Duodenal mucosa (tissue), 2 donors: ENCODE measurements around the gene RGS10.

Source experiments
- H3K27ac ChIP-seq: one replicate; pipeline ENCODE4 v1.7.0; 2013; ENCODE audit warnings: low read depth, low read length
- H3K27me3 ChIP-seq, 2 donors: one replicate each; pipeline ENCODE4 v1.7.0; 2013; ENCODE audit warnings: low read length in 2 of 2, control low read depth in 1 of 2; ENCODE audit not compliant: insufficient read depth in 2 of 2, control insufficient read depth in 1 of 2
- H3K36me3 ChIP-seq, 2 donors: one replicate each; pipeline ENCODE4 v1.7.0; 2013; ENCODE audit warnings: low read length in 2 of 2, control low read depth in 1 of 2; ENCODE audit not compliant: insufficient read depth in 2 of 2, control insufficient read depth in 1 of 2
- H3K4me1 ChIP-seq, 2 donors: one replicate each; pipeline ENCODE4 v1.7.0; 2013; ENCODE audit warnings: low read length in 2 of 2, control low read depth in 1 of 2; ENCODE audit not compliant: insufficient read depth in 2 of 2, control insufficient read depth in 1 of 2
- H3K4me3 ChIP-seq, 2 donors: one replicate each; pipeline ENCODE4 v1.7.0; 2013; ENCODE audit warnings: low read length in 2 of 2, low read depth in 1 of 2
- H3K9ac ChIP-seq, 2 donors: one replicate each; pipeline ENCODE4 v1.7.0; 2013; ENCODE audit warnings: low read length in 2 of 2, low read depth in 1 of 2
- H3K9me3 ChIP-seq, 2 donors: one replicate each; pipeline ENCODE4 v1.7.0; 2013; ENCODE audit warnings: low read length in 2 of 2, control low read depth in 1 of 2; ENCODE audit not compliant: control insufficient read depth in 1 of 2

Gene RGS10

DNA sequence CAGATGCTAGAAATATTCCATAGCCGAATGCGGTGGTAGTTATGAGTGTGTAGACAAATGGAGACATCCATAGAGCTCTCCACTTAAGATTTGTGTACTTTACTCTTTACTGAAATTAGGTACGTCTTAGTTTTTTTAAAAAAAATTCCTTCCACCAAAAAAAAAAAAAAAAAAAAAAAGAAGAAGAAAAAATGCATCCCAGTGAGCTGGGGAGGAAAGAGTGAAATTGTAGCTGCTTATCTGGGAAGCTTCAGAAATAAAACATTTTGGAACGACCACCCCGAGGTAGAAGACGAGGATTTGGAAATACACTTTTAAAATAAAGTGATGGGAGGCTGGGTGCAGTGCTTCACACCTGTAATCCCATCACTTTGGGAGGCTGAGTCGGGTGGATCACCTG, 53.8 kb downstream of the RGS10 start:
- Histone ChIP-seq H3K27ac (no peak overlapping the region), H3K9me3 (no peaks in the 10 kb centered on the region), H3K4me3 (no peak overlapping the region), H3K9ac (no peak overlapping the region), H3K27me3 (no peaks in the 10 kb centered on the region), H3K36me3 (no peaks in the 10 kb centered on the region), H3K4me1 (peaks cover 6 to 10% of the 10 kb centered on the region in 2 donors)

DNA sequence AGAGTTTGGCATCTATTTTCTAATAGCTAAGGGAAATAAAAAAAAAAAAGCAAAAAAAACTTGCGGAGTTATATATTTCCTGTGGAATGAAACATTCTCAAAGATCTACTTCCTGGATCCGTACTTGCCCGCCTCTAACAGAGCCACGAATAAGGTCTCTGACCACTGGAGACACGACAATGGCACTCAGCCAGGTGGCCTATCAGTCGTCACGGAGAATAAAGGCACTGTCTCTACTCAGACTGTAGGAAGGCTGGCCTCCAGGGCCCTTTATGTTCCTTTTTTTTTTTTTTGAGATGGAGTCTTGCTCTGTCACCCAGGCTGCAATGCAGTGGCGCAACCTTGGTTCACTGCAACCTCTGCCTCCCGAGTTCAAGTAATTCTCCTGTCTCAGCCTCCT, 58.7 kb downstream of the RGS10 start:
- Histone ChIP-seq H3K36me3 (no peaks in the 10 kb centered on the region), H3K4me1 (peaks cover 0 to 2% of the 10 kb centered on the region in 2 donors), H3K27ac (no peak overlapping the region), H3K9me3 (no peaks in the 10 kb centered on the region), H3K9ac (no peak overlapping the region), H3K4me3 (no peak overlapping the region), H3K27me3 (peaks cover 0 to 2% of the 10 kb centered on the region in 2 donors)

DNA sequence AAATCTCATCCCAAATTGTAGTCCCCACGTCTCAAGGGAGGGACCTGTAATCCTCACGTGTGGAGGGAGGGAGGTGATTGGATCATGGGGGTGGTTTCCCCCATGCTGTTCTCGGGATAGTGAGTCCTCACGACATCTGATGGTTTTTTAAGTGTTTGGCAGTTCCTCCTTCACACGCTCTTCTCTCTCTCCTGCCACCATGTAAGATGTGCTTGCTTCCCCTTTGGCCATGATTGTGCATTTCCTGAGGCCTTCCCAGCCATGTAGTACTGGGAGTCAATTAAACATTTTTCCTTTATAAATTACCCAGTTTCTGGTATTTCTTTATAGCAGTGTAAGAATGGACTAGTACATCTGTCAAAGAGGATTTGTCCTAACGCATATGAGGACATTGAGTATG, 59.5 kb downstream of the RGS10 start:
- H3K27me3 ChIP-seq, result peaks cover 0 to 2% of the 10 kb centered on the region in 2 donors
- H3K4me3 ChIP-seq, result no peak overlapping the region
- H3K27ac ChIP-seq, result no peak overlapping the region
- H3K36me3 ChIP-seq, result no peaks in the 10 kb centered on the region
- peaks cover 0 to 3% of the 10 kb centered on the region in 2 donors for H3K4me1 ChIP-seq
- H3K9ac ChIP-seq, result no peak overlapping the region
- no peaks in the 10 kb centered on the region for H3K9me3 ChIP-seq

DNA sequence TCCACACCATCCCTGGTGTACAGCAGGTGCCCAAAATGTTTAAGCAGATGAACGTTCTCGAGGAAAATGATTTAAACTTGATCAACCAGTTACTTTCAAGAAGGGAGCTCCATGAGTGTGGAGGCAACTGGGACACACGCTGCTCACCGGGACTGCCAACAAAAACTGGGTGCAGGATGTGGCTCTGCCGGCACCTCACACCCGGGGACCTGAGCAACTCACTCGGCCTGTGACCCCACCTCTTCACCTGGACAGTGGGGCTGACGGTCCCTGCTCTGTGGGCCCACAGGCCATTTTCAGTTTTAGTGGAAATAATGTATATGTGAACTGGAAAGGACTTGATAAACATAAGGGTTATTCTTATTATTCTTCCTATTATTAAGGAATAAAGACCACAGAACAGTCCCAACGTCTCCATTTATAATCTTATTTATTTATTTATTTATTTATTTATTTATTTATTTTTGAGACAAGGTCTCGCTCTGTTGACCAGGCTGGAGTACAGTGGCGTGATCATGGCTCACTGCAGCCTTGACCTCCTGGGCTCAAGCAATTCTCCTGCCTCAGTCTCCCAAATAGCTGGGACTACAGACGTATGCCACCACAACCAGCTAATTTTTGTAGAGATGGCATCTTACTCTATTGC, 60.6 kb downstream of the RGS10 start:
- Histone ChIP-seq H3K9me3 (no peaks in the 10 kb centered on the region), H3K4me1 (peaks cover 0 to 3% of the 10 kb centered on the region in 2 donors), H3K36me3 (no peaks in the 10 kb centered on the region), H3K27me3 (peaks cover 0 to 2% of the 10 kb centered on the region in 2 donors), H3K9ac (no peak overlapping the region), H3K4me3 (no peak overlapping the region), H3K27ac (no peak overlapping the region)

DNA sequence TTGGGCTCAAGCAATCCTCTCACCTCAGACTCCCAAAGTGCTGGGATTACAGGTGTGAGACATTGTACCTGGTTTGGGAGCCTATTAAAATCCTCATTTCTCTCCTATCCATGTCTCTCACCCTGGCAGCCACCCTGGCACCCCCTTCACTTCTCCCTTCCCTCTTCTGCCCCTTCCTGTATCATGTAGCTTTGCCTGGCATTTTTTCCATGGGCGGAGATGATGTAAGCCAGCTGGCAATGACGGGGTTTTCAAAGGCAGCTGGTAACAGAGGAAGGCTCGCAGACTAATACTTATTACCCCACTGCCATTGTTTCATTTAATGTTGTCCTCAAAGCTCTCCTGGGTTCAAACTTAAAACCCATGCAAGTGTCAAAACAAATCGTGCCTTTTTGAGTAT, 61.9 kb downstream of the RGS10 start:
- H3K9me3 ChIP-seq, result no peaks in the 10 kb centered on the region
- H3K9ac ChIP-seq, result no peak overlapping the region
- peaks cover 0 to 3% of the 10 kb centered on the region in 2 donors for H3K4me1 ChIP-seq
- H3K27ac ChIP-seq, result no peak overlapping the region
- peaks cover 0 to 2% of the 10 kb centered on the region in 2 donors for H3K27me3 ChIP-seq
- H3K36me3 ChIP-seq, result no peaks in the 10 kb centered on the region
- no peak overlapping the region for H3K4me3 ChIP-seq

DNA sequence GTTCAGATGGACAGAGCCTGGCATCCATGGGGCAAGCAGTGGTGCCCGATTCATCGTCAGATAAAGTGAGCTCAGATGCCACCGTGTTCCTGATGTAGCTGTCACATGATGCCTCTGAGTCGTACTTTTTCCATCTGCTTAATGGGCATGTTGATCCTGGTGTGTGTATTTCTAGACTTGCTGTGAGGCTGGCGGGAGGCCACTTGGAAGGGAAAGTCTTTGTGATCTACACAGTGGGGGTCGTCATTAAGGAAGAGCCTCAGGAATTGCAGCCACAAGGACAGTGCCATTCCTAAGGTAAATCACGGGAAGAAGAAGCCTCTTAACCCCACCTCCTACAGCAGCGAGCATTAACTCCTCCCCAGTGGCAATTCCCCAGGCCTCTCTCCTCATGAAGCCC, 63.0 kb downstream of the RGS10 start:
- no peaks in the 10 kb centered on the region for H3K36me3 ChIP-seq
- peaks cover 0 to 3% of the 10 kb centered on the region in 2 donors for H3K4me1 ChIP-seq
- H3K9me3 ChIP-seq, result no peaks in the 10 kb centered on the region
- H3K27ac ChIP-seq, result no peak overlapping the region
- H3K9ac ChIP-seq, result no peak overlapping the region
- H3K4me3 ChIP-seq, result no peak overlapping the region
- H3K27me3 ChIP-seq, result peaks cover 0 to 2% of the 10 kb centered on the region in 2 donors

DNA sequence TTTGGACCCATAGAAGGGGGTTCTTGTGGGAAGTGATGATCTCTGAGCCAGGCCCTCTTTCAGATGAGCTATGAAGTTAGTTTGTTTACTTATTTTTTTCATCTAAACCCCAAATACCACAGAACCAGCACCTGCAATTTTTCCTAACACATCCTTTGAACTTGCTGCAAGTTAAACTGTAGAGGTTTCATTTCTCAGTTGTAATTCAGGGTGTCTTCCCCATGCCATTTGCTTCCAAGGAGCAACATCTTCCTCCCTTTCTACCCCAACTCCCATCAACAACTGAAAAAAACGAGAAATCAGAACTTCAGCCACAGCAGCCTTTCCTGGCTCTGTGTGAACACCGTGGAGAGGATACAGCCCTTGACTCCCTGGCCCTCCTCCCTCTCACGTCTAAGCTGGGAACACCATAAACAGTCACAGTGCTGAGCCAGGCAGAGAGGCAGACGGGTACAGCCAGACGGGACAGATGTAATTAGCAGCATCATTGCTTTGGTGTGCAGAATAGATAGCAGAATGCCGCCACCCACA, 63.6 kb downstream of the RGS10 start:
- H3K27ac ChIP-seq, result no peak overlapping the region
- H3K27me3 ChIP-seq, result peaks cover 0 to 2% of the 10 kb centered on the region in 2 donors
- H3K9ac ChIP-seq, result no peak overlapping the region
- H3K4me3 ChIP-seq, result no peak overlapping the region
- H3K9me3 ChIP-seq, result no peaks in the 10 kb centered on the region
- peaks cover 0 to 3% of the 10 kb centered on the region in 2 donors for H3K4me1 ChIP-seq
- no peaks in the 10 kb centered on the region for H3K36me3 ChIP-seq

DNA sequence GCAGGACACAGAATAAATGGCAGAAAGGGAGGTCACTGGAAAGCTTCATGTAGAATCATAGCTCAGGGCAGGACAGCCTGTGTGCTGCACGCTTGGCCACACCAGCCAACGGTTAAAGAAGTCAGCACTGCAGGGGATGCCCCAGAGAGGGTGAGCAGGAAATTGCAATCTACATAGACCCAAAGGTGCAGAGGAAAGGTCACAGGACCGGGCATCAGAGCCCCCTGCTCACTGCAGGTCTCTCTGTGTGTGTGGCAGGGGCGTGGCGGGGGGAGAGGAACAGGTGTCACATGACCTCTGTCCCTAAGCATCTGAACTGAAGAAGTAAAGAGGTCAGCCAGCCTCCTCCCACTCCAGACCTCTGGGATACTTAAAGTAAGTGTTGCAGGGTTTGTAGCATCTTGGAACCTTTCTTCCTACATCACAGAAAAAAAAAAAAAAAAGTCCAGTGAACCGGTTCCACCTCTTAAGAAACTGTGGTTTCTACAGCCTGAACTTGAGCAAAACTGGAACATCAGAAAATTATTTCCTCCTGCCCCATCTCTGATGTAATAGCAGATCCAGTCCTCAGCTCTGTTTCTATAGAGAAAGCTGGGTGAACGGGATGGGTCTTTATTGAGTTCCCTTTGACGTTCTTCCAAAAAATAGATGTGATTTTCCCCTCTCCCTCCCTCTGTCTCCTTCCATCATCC, 64.3 kb downstream of the RGS10 start:
- Histone ChIP-seq H3K4me3 (no peak overlapping the region), H3K27ac (no peak overlapping the region), H3K9me3 (no peaks in the 10 kb centered on the region), H3K27me3 (peaks cover 0 to 2% of the 10 kb centered on the region in 2 donors), H3K4me1 (peaks cover 0 to 3% of the 10 kb centered on the region in 2 donors), H3K36me3 (no peaks in the 10 kb centered on the region), H3K9ac (no peak overlapping the region)

DNA sequence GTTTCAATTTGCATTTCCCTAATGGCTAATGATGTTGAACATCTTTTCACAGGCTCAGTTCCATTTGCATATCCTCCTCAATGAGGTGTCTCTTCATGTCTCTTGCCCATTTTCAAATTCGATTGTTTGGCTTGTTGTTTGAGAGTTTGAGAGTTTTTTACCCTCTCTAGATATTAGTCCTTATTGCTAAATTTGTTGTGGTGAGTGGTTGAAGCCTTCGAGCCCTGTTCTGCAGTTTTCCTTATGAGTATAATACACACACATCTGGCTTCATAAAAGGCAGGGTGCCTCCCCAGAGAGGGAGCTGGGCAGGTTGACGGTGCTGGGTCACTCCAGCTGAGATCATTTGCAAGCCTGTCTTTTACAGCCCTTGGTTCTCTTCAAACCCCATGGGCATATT, 65.1 kb downstream of the RGS10 start:
- Histone ChIP-seq H3K27ac (no peak overlapping the region), H3K9ac (no peak overlapping the region), H3K4me1 (peaks cover 0 to 3% of the 10 kb centered on the region in 2 donors), H3K4me3 (no peak overlapping the region), H3K27me3 (peaks cover 0 to 2% of the 10 kb centered on the region in 2 donors), H3K36me3 (no peaks in the 10 kb centered on the region), H3K9me3 (no peaks in the 10 kb centered on the region)

DNA sequence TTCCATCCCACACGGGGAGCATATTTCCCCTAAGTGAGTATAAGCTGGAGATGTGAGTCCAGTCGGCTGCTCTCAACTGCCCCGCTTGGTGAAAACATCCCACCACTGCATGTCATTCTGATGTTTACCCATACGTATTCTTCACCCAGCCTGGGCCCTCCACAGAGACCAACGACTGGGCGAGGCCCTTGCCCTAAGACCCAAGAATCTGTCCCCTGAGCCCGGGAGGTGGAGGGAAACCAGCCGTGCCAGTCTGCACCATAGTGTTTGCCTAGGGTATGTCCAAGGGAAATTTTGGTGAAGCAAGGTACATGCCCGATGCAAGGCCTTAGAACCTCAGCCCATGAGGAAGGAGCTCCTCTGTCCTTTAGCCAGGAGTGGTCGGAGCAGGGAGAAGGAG, 67.9 kb downstream of the RGS10 start:
- no peaks in the 10 kb centered on the region for H3K27me3 ChIP-seq
- no peak overlapping the region for H3K9ac ChIP-seq
- no peaks in the 10 kb centered on the region for H3K9me3 ChIP-seq
- no peak overlapping the region for H3K27ac ChIP-seq
- no peak overlapping the region for H3K4me3 ChIP-seq
- H3K36me3 ChIP-seq, result no peaks in the 10 kb centered on the region
- H3K4me1 ChIP-seq, result peaks cover 0 to 5% of the 10 kb centered on the region in 2 donors
